SK-N-SH treated with all-trans-retinoic acid at 6 μM for 48 hours (cell line): Measurements from ENCODE around the gene PLA2G3.

Experiments
- ATAC-seq: fragments of 200-7000 bp; cut with Tn5 transposase; 3 replicates; pipeline ENCODE4 v1.9.1; 2020; ENCODE audit warnings: mild to moderate bottlenecking, moderate library complexity
- ARNTL ChIP-seq: fragments of 450-650 bp; formaldehyde crosslinking; IDR thresholded peaks from 2 replicates; pipeline ENCODE4 v1.5.0; 2020; ENCODE audit warnings: low read depth, mild to moderate bottlenecking, moderate library complexity, borderline replicate concordance
- BACH2 ChIP-seq: fragments of 250-450 bp; sonication (Bioruptor Pico); IDR thresholded peaks from 2 replicates; pipeline ENCODE4 v1.9.0; 2021; ENCODE audit warnings: mild to moderate bottlenecking, borderline replicate concordance
- CSDC2 ChIP-seq: fragments of 250-450 bp; sonication (Bioruptor Pico); IDR thresholded peaks from 2 replicates; pipeline ENCODE4 v1.5.0; 2020; ENCODE audit warnings: mild to moderate bottlenecking, moderate library complexity
- ESRRG ChIP-seq: fragments of 250-450 bp; sonication (Bioruptor Pico); IDR thresholded peaks from 2 replicates; pipeline ENCODE4 v1.6.1; 2021; ENCODE audit warnings: mild to moderate bottlenecking
- GLIS3 ChIP-seq: fragments of 250-450 bp; sonication (Bioruptor Pico); IDR thresholded peaks from 2 replicates; pipeline ENCODE4 v1.5.0; 2020; ENCODE audit warnings: mild to moderate bottlenecking, moderate library complexity
- ISL1 ChIP-seq: fragments of 250-450 bp; sonication (Bioruptor Pico); IDR thresholded peaks from 2 replicates; pipeline ENCODE4 v2.1.2; 2022; ENCODE audit warnings: mild to moderate bottlenecking, moderate library complexity
- OSR1 ChIP-seq: fragments of 250-450 bp; sonication (Bioruptor Pico); IDR thresholded peaks from 2 replicates; pipeline ENCODE4 v1.8.0; 2022; ENCODE audit warnings: moderate library complexity, mild to moderate bottlenecking, inconsistent platforms
- PATZ1 ChIP-seq: fragments of 250-450 bp; sonication (Bioruptor Pico); IDR thresholded peaks from 2 replicates; pipeline ENCODE4 v1.8.0; 2020; ENCODE audit warnings: mild to moderate bottlenecking, moderate library complexity, borderline replicate concordance
- POU6F1 ChIP-seq: fragments of 250-450 bp; sonication (Bioruptor Pico); IDR thresholded peaks from 2 replicates; pipeline ENCODE4 v1.8.0; 2021; ENCODE audit warnings: low read depth, mild to moderate bottlenecking, moderate library complexity, borderline replicate concordance
- PPARA ChIP-seq: fragments of 250-450 bp; sonication (Bioruptor Pico); IDR thresholded peaks from 2 replicates; pipeline ENCODE4 v1.5.0; 2020; ENCODE audit warnings: mild to moderate bottlenecking, borderline replicate concordance
- RARB ChIP-seq: fragments of 250-450 bp; sonication (Bioruptor Pico); IDR thresholded peaks from 2 replicates; pipeline ENCODE4 v1.8.0; 2021; ENCODE audit warnings: mild to moderate bottlenecking, moderate library complexity
- TCF4 ChIP-seq: fragments of 250-450 bp; sonication (Bioruptor Pico); IDR thresholded peaks from 2 replicates; pipeline ENCODE4 v1.8.0; 2021; ENCODE audit warnings: mild to moderate bottlenecking, moderate library complexity, borderline replicate concordance
- ZC3H10 ChIP-seq: fragments of 250-450 bp; sonication (Bioruptor Pico); IDR thresholded peaks from 2 replicates; pipeline ENCODE4 v1.5.1; 2021; ENCODE audit warnings: mild to moderate bottlenecking, moderate library complexity
- ZFP3 ChIP-seq: fragments of 250-450 bp; sonication (Bioruptor Pico); IDR thresholded peaks from 2 replicates; pipeline ENCODE4 v1.5.0; 2020; ENCODE audit warnings: mild to moderate bottlenecking, moderate library complexity
- ZFP30 ChIP-seq: fragments of 450-650 bp; formaldehyde crosslinking; IDR thresholded peaks from 2 replicates; pipeline ENCODE4 v1.5.0; 2022; ENCODE audit warnings: mild to moderate bottlenecking, moderate library complexity
- ZNF565 ChIP-seq: fragments of 450-650 bp; formaldehyde crosslinking; conservative IDR thresholded peaks from 2 replicates; pipeline ENCODE4 v1.5.0; 2020; ENCODE audit warnings: low read depth, mild to moderate bottlenecking, moderate library complexity
- ZNF70 ChIP-seq: fragments of 450-650 bp; formaldehyde crosslinking; IDR thresholded peaks from 2 replicates; pipeline ENCODE4 v1.5.0; 2020; ENCODE audit warnings: mild to moderate bottlenecking, moderate library complexity
- TF ChIP-seq, protein P1 (sequence below): fragments of 250-450 bp; sonication (Bioruptor Pico); IDR thresholded peaks from 2 replicates; pipeline ENCODE4 v1.5.1; 2021; ENCODE audit warnings: mild to moderate bottlenecking, moderate library complexity

Gene PLA2G3

DNA sequence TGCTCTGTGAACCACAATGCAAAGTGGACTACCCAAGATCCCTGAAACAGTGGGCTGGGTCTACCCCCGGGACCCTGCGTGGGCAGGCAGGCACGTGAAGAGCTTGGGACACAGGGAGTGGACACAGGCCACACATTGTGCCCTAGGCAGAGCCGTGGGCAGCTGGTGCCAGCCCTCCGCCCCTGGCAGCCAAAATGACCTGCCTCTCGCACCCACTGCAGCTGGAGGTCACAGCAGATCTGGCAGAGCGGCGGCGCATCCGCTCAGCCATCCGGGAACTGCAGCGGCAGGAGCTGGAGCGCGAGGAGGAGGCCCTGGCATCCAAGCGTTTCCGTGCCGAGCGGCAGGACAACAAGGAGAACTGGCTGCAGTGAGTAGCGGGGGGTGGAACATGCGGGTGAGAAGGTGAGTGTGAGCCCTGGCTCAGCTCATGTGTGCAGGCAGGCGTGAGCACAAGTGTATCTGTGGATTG lies 52.5 kb downstream of the PLA2G3 start (continued):
- no peak for TF ChIP-seq POU6F1 (CRISPR knock-in tag)

DNA sequence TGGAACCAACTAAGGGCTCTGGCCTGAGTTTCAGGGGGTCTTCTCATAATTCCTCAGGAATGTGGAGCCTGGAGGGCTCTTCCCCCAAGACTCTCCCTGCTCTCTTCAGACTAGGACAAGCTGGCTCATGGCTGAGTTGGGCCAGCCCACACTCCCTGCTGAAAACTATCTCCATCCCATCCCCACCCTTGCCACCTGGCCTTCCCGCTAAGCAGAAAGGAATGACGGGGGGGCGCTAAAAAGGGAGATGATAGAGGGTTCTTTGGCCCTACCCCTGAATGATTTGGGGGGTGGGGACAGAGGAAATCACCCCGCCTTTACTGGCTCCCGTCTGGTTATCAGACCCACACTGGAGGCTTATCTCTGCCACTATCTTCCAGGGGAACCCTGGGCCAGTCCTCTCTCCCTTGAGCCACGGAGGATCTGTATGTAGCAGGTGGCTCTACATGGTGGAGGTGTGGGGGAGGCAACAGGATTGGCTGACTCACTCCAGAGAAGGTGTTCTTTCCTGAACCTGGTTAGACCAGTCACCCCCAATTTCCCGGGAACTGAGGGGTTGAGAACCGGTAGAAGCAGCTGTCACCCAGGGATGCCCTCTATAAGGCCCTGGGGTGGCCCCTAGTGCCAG lies 53.5 kb downstream of the PLA2G3 start:
- no peak for ATAC-seq
- TF ChIP-seq ZFP30: no peak
- no peak for TF ChIP-seq PPARA (CRISPR knock-in tag)

- ATAC-seq: no peak
Measured at GRCh38 chr22:31085928-31086327, 54.4 kb downstream of the PLA2G3 start.

GRCh38 chr22:31085493-31085824 lies 54.8 kb downstream of the PLA2G3 start:
- no peak for TF ChIP-seq ESRRG
- no peak for TF ChIP-seq GLIS3 (CRISPR knock-in tag)
- ATAC-seq: no peak

More at GRCh38 chr22:31085928-31086327, 54.4 kb downstream of the PLA2G3 start:
- TF ChIP-seq ESRRG (no peak), OSR1 (CRISPR knock-in tag) (no peak), ZFP3 (CRISPR knock-in tag) (no peak), ZNF565 (CRISPR knock-in tag) (no peak), ARNTL (CRISPR knock-in tag) (no peak), ZC3H10 (CRISPR knock-in tag) (no peak), ZNF70 (CRISPR knock-in tag) (no peak), PATZ1 (CRISPR knock-in tag) (no peak), POU6F1 (CRISPR knock-in tag) (no peak), CSDC2 (CRISPR knock-in tag) (no peak)
- TF ChIP-seq, protein P1, sequence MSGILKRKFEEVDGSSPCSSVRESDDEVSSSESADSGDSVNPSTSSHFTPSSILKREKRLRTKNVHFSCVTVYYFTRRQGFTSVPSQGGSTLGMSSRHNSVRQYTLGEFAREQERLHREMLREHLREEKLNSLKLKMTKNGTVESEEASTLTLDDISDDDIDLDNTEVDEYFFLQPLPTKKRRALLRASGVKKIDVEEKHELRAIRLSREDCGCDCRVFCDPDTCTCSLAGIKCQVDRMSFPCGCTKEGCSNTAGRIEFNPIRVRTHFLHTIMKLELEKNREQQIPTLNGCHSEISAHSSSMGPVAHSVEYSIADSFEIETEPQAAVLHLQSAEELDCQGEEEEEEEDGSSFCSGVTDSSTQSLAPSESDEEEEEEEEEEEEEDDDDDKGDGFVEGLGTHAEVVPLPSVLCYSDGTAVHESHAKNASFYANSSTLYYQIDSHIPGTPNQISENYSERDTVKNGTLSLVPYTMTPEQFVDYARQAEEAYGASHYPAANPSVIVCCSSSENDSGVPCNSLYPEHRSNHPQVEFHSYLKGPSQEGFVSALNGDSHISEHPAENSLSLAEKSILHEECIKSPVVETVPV (CRISPR knock-in tag): no peak
- TF ChIP-seq, all 23 proteins: peak for 0

DNA sequence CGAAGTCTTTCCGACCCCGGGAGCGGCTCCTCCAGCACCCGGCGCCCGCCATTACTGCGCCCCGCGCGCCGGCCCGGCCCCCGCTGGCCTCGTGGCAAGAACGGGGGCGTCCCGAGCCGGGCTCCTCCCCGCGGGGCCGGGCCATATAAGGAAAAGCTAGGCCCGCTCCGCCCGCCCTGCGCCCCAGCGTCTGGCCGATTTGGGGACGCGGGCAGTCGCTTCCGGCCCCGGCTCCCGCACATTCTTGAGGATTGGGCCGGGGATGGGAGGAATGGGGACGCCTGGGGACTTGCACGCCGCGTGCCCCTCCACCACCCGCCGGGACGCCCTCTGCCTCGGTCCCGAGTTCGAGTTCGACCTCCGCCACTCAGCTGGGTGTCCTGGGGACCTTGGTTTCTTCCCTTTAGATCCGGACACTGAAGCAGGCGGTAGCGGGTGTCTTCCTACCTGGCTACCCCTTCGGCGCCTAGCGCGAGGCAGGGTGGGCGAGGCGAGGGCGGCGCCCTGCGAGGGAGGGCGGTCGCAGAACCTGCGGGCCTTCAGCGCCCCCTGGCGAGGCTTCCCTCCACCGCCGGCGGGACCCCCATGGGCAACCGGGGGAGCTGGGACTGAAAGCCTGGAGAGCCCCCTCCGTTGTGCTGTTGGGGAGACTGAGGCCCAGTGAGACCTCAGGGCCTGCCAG lies 55.4 kb downstream of the PLA2G3 start:
- ATAC-seq: peak; percentile 81
- no peak for TF ChIP-seq ZNF70 (CRISPR knock-in tag)
- no peak for TF ChIP-seq ZFP3 (CRISPR knock-in tag)
- TF ChIP-seq, protein P1 (CRISPR knock-in tag): no peak
- TF ChIP-seq RARB (CRISPR knock-in tag): no peak
- TF ChIP-seq TCF4 (CRISPR knock-in tag): no peak
- TF ChIP-seq ZNF565 (CRISPR knock-in tag): no peak
- TF ChIP-seq PPARA (CRISPR knock-in tag): no peak
- no peak for TF ChIP-seq BACH2
- TF ChIP-seq POU6F1 (CRISPR knock-in tag): no peak
- no peak for TF ChIP-seq ISL1 (CRISPR knock-in tag)
- no peak for TF ChIP-seq PATZ1 (CRISPR knock-in tag)
- TF ChIP-seq OSR1 (CRISPR knock-in tag): no peak
- no peak for TF ChIP-seq ZC3H10 (CRISPR knock-in tag)
- no peak for TF ChIP-seq GLIS3 (CRISPR knock-in tag)
